ENCODE data around the gene PRICKLE2.

PRICKLE2 gene

DNA sequence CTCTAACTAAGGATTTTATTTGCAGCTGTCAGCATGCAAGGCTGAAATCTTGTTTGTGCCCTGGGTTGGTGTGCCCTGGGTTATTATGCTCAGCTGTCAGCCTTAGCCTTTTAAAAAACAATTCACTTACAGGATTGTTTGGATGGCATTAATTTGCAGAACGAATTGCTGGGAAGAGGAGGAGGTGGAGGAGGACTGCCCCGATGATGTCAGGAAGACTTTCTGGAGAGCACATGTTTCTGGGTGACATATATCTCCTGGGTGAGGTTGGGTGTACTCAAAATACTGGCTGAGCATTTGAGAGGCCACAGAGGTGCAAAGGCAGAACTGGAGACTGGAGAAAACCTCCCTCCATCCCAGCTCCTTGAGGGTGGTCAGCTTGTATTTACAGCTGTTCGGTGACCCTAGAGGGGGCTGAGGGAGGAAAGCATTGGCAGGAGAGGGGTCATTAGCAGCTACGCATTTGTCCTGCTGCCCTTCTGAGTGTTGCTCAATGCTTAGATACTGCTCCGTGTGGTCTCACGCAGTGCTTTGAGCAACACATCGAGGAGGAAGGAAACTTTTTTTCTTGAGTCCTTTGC, 142.2 kb downstream of the PRICKLE2 start:
- Histone ChIP-seq H3K4me3 (ENCODE audit: low read depth in 1 of 2, low read length in 1 of 2) (peak overlapping the region; percentile 8 to 27), H3K36me3 (no peaks in the 10 kb centered on the region), H3K4me1 (ENCODE audit: control insufficient read depth in 1 of 2, insufficient read depth in 1 of 2, low read depth in 1 of 2, low read length in 1 of 2) (peaks cover 20 to 28% of the 10 kb centered on the region in 2 experiments), H3K9me3 (no peaks in the 10 kb centered on the region), H3K27me3 (no peaks in the 10 kb centered on the region), H3K27ac (peak overlapping the region; percentile 89)
- TF ChIP-seq, protein P1, sequence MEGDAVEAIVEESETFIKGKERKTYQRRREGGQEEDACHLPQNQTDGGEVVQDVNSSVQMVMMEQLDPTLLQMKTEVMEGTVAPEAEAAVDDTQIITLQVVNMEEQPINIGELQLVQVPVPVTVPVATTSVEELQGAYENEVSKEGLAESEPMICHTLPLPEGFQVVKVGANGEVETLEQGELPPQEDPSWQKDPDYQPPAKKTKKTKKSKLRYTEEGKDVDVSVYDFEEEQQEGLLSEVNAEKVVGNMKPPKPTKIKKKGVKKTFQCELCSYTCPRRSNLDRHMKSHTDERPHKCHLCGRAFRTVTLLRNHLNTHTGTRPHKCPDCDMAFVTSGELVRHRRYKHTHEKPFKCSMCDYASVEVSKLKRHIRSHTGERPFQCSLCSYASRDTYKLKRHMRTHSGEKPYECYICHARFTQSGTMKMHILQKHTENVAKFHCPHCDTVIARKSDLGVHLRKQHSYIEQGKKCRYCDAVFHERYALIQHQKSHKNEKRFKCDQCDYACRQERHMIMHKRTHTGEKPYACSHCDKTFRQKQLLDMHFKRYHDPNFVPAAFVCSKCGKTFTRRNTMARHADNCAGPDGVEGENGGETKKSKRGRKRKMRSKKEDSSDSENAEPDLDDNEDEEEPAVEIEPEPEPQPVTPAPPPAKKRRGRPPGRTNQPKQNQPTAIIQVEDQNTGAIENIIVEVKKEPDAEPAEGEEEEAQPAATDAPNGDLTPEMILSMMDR (IDR thresholded peaks at IDR 0.05), result no peak

DNA sequence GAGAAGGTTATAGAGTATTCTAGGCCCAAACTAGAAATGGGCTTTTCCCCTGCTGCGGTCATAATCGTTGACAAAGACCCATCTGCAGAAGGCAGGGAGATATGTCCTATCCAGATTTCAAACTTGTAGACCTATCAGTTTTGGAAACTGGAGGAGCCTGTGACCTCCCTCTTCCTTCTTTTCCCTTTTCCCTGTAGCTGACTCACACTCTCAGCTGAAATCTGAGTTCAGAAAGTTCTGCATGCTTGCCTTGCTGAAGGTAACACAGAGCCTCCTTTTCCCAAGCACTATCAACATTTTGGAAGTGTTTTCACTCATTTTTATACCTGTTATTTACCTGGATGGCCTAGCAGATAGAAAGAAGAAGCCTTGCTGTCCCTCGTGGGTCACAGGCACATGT, 142.9 kb downstream of the PRICKLE2 start:
- Histone ChIP-seq H3K4me1 (ENCODE audit: control insufficient read depth in 1 of 2, insufficient read depth in 1 of 2, low read depth in 1 of 2, low read length in 1 of 2) (peaks cover 20 to 28% of the 10 kb centered on the region in 2 experiments), H3K27ac (peak overlapping the region; percentile 89), H3K9me3 (no peaks in the 10 kb centered on the region), H3K4me3 (ENCODE audit: low read depth in 1 of 2, low read length in 1 of 2) (no peak overlapping the region), H3K36me3 (no peaks in the 10 kb centered on the region), H3K27me3 (no peaks in the 10 kb centered on the region)
- TF ChIP-seq, protein P1 (IDR thresholded peaks at IDR 0.05), result no peak

DNA sequence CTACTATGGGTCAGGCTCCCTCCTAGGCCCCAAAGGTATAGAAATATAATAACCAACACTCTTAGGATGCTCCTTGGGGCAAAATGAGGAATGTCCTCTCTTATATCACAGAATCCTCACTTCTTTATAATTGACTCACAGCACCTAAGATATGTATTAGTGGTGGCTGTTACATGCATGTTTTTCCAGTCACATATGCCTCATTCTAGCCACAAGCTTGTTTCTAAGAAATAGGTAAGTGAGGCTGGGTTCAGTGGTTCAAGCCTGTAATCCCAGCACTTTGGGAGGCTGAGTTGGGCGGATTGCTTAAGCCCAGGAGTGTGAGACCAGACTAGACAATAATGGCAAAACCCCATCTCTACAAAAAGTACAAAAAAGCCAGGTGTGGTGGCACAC, 144.0 kb downstream of the PRICKLE2 start:
- Histone ChIP-seq H3K4me3 (ENCODE audit: low read depth in 1 of 2, low read length in 1 of 2) (no peak overlapping the region), H3K27ac (no peak overlapping the region), H3K9me3 (no peaks in the 10 kb centered on the region), H3K4me1 (ENCODE audit: control insufficient read depth in 1 of 2, insufficient read depth in 1 of 2, low read depth in 1 of 2, low read length in 1 of 2) (peaks cover 26 to 34% of the 10 kb centered on the region in 2 experiments), H3K36me3 (no peaks in the 10 kb centered on the region), H3K27me3 (no peaks in the 10 kb centered on the region)
- TF ChIP-seq, protein P1 (IDR thresholded peaks at IDR 0.05), result no peak

DNA sequence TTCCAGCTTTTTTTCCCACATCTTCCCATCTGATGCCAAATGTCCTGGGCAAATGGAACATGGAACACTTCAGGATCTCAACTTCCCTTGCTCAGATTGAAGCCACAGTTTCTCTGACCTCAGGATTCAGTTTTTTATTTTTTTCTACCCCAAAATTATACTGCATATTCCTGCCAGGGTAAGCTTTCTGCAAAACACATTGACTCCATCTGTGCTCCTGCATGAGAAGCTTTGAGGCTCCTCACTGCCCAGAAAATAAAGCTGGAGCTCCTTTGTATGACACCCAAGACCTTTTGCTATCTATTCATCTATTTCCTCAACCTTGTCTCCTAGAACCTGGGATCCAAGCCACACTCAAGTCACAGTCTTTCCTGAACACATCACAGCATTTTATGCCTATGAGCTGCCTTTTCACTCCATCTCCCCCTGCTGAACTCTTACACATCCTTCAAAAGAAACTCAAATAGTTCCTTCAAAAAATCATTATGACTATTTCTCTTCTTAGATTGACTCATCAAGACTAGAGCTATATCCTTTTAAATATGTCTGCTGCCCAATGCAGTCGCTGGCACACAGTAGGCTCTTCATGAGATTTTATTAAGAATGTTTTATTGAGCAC, 144.5 kb downstream of the PRICKLE2 start:
- TF ChIP-seq, protein P1 (IDR thresholded peaks at IDR 0.05), result no peak
- Histone ChIP-seq H3K4me3 (ENCODE audit: low read depth in 1 of 2, low read length in 1 of 2) (no peak overlapping the region), H3K36me3 (no peaks in the 10 kb centered on the region), H3K9me3 (no peaks in the 10 kb centered on the region), H3K4me1 (ENCODE audit: control insufficient read depth in 1 of 2, insufficient read depth in 1 of 2, low read depth in 1 of 2, low read length in 1 of 2) (peaks cover 30 to 39% of the 10 kb centered on the region in 2 experiments), H3K27me3 (no peaks in the 10 kb centered on the region), H3K27ac (no peak overlapping the region)

DNA sequence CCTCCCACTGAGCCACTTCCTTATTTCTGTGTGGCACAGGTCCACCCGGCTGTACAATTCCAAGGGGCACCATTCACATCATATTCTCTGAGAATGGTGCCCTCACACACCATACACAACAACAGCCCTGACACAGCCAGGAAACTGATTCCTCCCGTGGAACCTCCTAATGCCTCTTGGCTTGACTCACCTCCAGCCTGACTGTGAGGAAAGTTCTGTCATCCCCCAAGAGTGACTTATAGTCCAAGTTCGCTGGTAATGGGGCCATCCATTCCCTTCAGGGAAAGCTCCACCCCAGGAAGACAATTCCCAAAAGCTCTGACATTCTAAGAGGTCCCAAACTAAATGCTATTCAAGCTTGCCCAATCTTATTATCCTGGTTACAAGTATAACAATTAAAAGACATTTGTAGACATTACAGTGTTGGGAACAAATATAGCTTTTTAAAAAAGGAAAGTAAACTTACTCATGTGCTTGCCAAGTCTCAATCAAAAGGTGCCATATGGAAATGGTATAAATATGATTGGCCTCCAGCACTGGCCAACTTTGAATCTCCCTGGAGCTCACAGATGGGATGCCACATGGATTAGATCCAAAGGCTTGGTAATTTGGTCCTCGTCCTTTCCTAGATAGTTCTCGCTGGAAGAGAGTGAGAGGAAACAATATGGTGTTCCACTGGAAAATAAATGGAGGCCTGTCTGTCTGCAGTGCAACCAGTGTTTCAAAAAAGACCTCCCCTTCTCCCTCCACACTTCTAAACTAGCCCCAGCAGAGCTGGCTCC, 145.7 kb downstream of the PRICKLE2 start:
- Histone ChIP-seq H3K27me3 (no peaks in the 10 kb centered on the region), H3K36me3 (no peaks in the 10 kb centered on the region), H3K4me1 (ENCODE audit: control insufficient read depth in 1 of 2, insufficient read depth in 1 of 2, low read depth in 1 of 2, low read length in 1 of 2) (peaks cover 40 to 49% of the 10 kb centered on the region in 2 experiments), H3K27ac (no peak overlapping the region), H3K4me3 (ENCODE audit: low read depth in 1 of 2, low read length in 1 of 2) (no peak overlapping the region), H3K9me3 (no peaks in the 10 kb centered on the region)
- TF ChIP-seq, protein P1 (IDR thresholded peaks at IDR 0.05), result no peak

Data from neutrophil (primary cell).